Measurements from ENCODE around the gene DGAT2. TPM values are rescaled to one million over a fixed set of nuclear protein-coding genes. Genes with fewer than 3 reads are reported as not detected.

Gene DGAT2
- total RNA-seq, 2 experiments from 2014 or later = 0.19 to 0.25 TPM

DNA sequence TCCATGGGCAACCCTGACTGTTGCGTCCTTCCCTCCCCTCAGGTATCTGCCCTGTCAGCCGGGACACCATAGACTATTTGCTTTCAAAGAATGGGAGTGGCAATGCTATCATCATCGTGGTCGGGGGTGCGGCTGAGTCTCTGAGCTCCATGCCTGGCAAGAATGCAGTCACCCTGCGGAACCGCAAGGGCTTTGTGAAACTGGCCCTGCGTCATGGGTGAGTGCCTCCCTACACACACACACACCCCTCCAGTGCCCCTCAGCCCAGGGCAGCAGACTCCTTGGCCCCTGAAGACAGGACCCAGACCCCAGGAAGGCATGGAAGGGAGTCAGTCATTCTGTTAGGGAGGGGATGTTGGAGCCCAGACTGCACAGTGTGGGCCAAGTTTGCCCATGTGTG lies 28.5 kb downstream of the DGAT2 start:
- intact Hi-C loops (cut with DNase I, micrococcal nuclease) = no loop called here
- no peaks in the 10 kb centered on the region for H3K27me3 Mint-ChIP-seq
- H3K27ac Mint-ChIP-seq = no peak overlapping the region

DNA sequence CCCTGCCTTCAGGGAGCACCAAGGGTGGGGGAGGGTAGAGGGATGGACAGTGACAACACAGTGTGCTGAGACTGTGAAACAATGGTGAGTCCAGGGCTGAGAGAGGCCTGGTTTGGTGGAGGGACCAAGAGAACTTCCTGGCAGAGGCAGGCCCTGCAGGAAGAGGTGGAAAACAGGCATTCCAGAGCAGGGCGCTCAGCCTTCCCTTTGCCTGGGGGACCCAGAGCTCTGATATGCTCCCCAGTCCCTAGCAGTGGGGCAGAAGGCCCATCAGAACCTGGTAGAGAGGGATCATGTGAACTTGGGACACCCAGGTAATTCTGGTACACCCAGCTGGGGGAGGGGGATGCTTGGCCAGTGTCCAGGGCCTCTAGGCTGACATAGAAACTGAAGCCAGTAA lies 29.2 kb downstream of the DGAT2 start:
- H3K36me3 ChIP-seq (ENCODE audit: insufficient read depth, low read length) = no peaks in the 10 kb centered on the region
- no peak overlapping the region for H3K27ac Mint-ChIP-seq
- no peaks in the 10 kb centered on the region for H3K36me3 Mint-ChIP-seq (ENCODE audit: low read depth)
- peaks cover 20% of the 10 kb centered on the region for H3K4me1 Mint-ChIP-seq (ENCODE audit: low read depth)
- peaks cover 22% of the 10 kb centered on the region for H3K4me1 ChIP-seq (ENCODE audit: insufficient read depth, low read length)
- no peaks in the 10 kb centered on the region for H3K9me3 Mint-ChIP-seq
- no peak overlapping the region for H3K4me3 ChIP-seq (ENCODE audit: low read length)
- H3K27ac ChIP-seq (ENCODE audit: low read depth in 1 of 2, low read length in 2 of 2) = no peak overlapping the region
- no peaks in the 10 kb centered on the region for H3K9me3 ChIP-seq (ENCODE audit: control insufficient read depth in 1 of 2, insufficient read depth in 1 of 2, low read length in 2 of 2)
- ATAC-seq (ENCODE audit: poor library complexity) = no peak
- no peaks in the 10 kb centered on the region for H3K27me3 ChIP-seq (ENCODE audit: control insufficient read depth in 1 of 2, insufficient read depth in 2 of 2, low read length in 2 of 2)
- H3K4me3 Mint-ChIP-seq = no peak overlapping the region
- no peak for DNase-seq
- TF ChIP-seq, protein P1, sequence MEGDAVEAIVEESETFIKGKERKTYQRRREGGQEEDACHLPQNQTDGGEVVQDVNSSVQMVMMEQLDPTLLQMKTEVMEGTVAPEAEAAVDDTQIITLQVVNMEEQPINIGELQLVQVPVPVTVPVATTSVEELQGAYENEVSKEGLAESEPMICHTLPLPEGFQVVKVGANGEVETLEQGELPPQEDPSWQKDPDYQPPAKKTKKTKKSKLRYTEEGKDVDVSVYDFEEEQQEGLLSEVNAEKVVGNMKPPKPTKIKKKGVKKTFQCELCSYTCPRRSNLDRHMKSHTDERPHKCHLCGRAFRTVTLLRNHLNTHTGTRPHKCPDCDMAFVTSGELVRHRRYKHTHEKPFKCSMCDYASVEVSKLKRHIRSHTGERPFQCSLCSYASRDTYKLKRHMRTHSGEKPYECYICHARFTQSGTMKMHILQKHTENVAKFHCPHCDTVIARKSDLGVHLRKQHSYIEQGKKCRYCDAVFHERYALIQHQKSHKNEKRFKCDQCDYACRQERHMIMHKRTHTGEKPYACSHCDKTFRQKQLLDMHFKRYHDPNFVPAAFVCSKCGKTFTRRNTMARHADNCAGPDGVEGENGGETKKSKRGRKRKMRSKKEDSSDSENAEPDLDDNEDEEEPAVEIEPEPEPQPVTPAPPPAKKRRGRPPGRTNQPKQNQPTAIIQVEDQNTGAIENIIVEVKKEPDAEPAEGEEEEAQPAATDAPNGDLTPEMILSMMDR (IDR thresholded peaks at IDR 0.05) = no peak
- ChIA-PET CTCF (no interaction called here), POLR2A (no interaction called here)
- no peaks in the 10 kb centered on the region for H3K27me3 Mint-ChIP-seq
- intact Hi-C loops (cut with DNase I, micrococcal nuclease) = no loop called here

More for the DNA sequence above, 28.5 kb downstream of the DGAT2 start:
- DNase-seq = no peak
- Histone ChIP-seq H3K27ac (ENCODE audit: low read depth in 1 of 2, low read length in 2 of 2) (no peak overlapping the region), H3K4me1 (ENCODE audit: insufficient read depth, low read length) (peaks cover 16% of the 10 kb centered on the region), H3K36me3 (ENCODE audit: insufficient read depth, low read length) (no peaks in the 10 kb centered on the region), H3K27me3 (ENCODE audit: control insufficient read depth in 1 of 2, insufficient read depth in 2 of 2, low read length in 2 of 2) (no peaks in the 10 kb centered on the region), H3K9me3 (ENCODE audit: control insufficient read depth in 1 of 2, insufficient read depth in 1 of 2, low read length in 2 of 2) (no peaks in the 10 kb centered on the region), H3K4me3 (ENCODE audit: low read length) (no peak overlapping the region)
- peaks cover 16% of the 10 kb centered on the region for H3K4me1 Mint-ChIP-seq (ENCODE audit: low read depth)
- no peaks in the 10 kb centered on the region for H3K36me3 Mint-ChIP-seq (ENCODE audit: low read depth)
- H3K9me3 Mint-ChIP-seq = no peaks in the 10 kb centered on the region
- ATAC-seq (ENCODE audit: poor library complexity) = no peak
- H3K4me3 Mint-ChIP-seq = no peak overlapping the region
- TF ChIP-seq, protein P1 (IDR thresholded peaks at IDR 0.05) = no peak
- POLR2A ChIA-PET = no interaction called here
- CTCF ChIA-PET = no interaction called here

DNA sequence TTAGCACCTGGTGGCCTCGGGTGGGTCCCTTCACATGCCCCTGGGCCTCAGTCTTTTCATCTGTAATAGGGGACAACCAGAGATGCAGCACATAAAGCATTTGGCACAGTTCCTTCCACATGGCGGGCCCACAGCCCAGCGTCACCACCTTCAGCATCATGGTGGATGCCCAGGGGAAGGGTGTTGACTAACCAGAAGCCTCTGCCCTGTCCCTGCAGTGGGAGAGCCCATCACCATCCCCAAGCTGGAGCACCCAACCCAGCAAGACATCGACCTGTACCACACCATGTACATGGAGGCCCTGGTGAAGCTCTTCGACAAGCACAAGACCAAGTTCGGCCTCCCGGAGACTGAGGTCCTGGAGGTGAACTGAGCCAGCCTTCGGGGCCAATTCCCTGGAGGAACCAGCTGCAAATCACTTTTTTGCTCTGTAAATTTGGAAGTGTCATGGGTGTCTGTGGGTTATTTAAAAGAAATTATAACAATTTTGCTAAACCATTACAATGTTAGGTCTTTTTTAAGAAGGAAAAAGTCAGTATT lies 31.6 kb downstream of the DGAT2 start:
- ChIA-PET CTCF (interaction anchor here (1.7 kb wide), 1 partner anchor 97 kb away, joined by 3 read pairs; no protein-coding TSS in a partner anchor), POLR2A (no interaction called here)
- Histone ChIP-seq H3K27me3 (ENCODE audit: control insufficient read depth in 1 of 2, insufficient read depth in 2 of 2, low read length in 2 of 2) (no peaks in the 10 kb centered on the region), H3K27ac (ENCODE audit: low read depth in 1 of 2, low read length in 2 of 2) (no peak overlapping the region), H3K4me3 (ENCODE audit: low read length) (no peak overlapping the region), H3K9me3 (ENCODE audit: control insufficient read depth in 1 of 2, insufficient read depth in 1 of 2, low read length in 2 of 2) (no peaks in the 10 kb centered on the region), H3K4me1 (ENCODE audit: insufficient read depth, low read length) (peaks cover 26% of the 10 kb centered on the region), H3K36me3 (ENCODE audit: insufficient read depth, low read length) (no peaks in the 10 kb centered on the region)
- DNase-seq (no peak), ATAC-seq (ENCODE audit: poor library complexity) (no peak)
- H3K4me1 Mint-ChIP-seq (ENCODE audit: low read depth) = peaks cover 27% of the 10 kb centered on the region
- H3K27ac Mint-ChIP-seq = no peak overlapping the region
- no peaks in the 10 kb centered on the region for H3K27me3 Mint-ChIP-seq
- intact Hi-C loops (cut with DNase I, micrococcal nuclease) = loop anchor here in 1 of 2 experiments (5.0 kb wide), 1 partner anchor 517 kb away; no protein-coding TSS in a partner anchor
- no peak overlapping the region for H3K4me3 Mint-ChIP-seq
- H3K36me3 Mint-ChIP-seq (ENCODE audit: low read depth) = no peaks in the 10 kb centered on the region
- TF ChIP-seq, protein P1 (IDR thresholded peaks at IDR 0.05) = no peak
- no peaks in the 10 kb centered on the region for H3K9me3 Mint-ChIP-seq
